H1 (cell line): ENCODE data around the gene LIAS. TPM values are rescaled to one million over a fixed set of nuclear protein-coding genes. Genes with fewer than 3 reads are reported as not detected.

Source experiments
- CTCF ChIA-PET: fragments of 300-600 bp; sonication (Branson Sonifier 250); formaldehyde crosslinking; loops from one replicate; lab custom pipeline; 2021; ENCODE audit not compliant: partially characterized antibody; lab: Charles Lee
- POLR2A ChIA-PET: fragments of 300-600 bp; sonication (Branson Sonifier 250); formaldehyde crosslinking; loops from one replicate; lab custom pipeline; 2021; ENCODE audit warnings: inconsistent platforms; ENCODE audit not compliant: partially characterized antibody; lab: Charles Lee
- DNase-seq, 2 experiments: peaks; one replicate each; pipeline versions ENCODE4 v3.0.0 to v3.0.0-alpha.2; 2010 to 2022; ENCODE audit warnings: low spot score in 2 of 2, low read depth in 1 of 2, mixed read lengths in 1 of 2
- FAIRE-seq: peaks from 2 replicates; lab custom pipeline; 2011; peaks lifted over from hg19 to GRCh38; lab: Jason Lieb, UNC
- H2AFZ ChIP-seq: 2 replicates; pipeline ENCODE4 v1.8.1; 2012; ENCODE audit warnings: low read length, inconsistent platforms
- H2AK5ac ChIP-seq: 2 replicates; pipeline ENCODE4 v1.6.1; 2013; ENCODE audit warnings: low read depth, low read length
- H2BK120ac ChIP-seq: replicated peaks from 2 replicates; pipeline ENCODE3; 2013; ENCODE audit warnings: low read depth, low read length, inconsistent platforms
- H2BK12ac ChIP-seq: 2 replicates; pipeline ENCODE4 v1.6.1; 2013; ENCODE audit warnings: low read depth, low read length
- H2BK15ac ChIP-seq: 2 replicates; pipeline ENCODE4 v1.6.1; 2013; ENCODE audit warnings: low read length
- H2BK20ac ChIP-seq: 2 replicates; pipeline ENCODE4 v1.6.1; 2013; ENCODE audit warnings: low read length
- H2BK5ac ChIP-seq: 2 replicates; pipeline ENCODE4 v1.6.1; 2013; ENCODE audit warnings: low read depth, low read length
- H3K14ac ChIP-seq: 2 replicates; pipeline ENCODE4 v1.6.1; 2013; ENCODE audit warnings: inconsistent platforms; ENCODE audit not compliant: insufficient read length
- H3K18ac ChIP-seq: 2 replicates; pipeline ENCODE4 v1.6.1; 2013; ENCODE audit warnings: low read length; ENCODE audit errors: extremely low read depth
- H3K23ac ChIP-seq: 2 replicates; pipeline ENCODE4 v1.6.1; 2013; ENCODE audit warnings: inconsistent platforms; ENCODE audit not compliant: insufficient read length
- H3K23me2 ChIP-seq: 2 replicates; pipeline ENCODE4 v1.6.1; 2013; ENCODE audit warnings: low read depth, low read length
- H3K27ac ChIP-seq: 2 replicates; pipeline ENCODE4 v1.6.1; 2011; ENCODE audit warnings: low read depth, low read length, inconsistent platforms
- H3K27me3 ChIP-seq, 4 experiments: replicated peaks in 1 of 4; 1 replicate in 1 of 4; 2 replicates in 3 of 4; pipeline versions ENCODE4 v1.6.1 to v1.8.1; 2011 to 2013; ENCODE audit warnings: low read length in 3 of 4, mild to moderate bottlenecking in 3 of 4, inconsistent platforms in 2 of 4, mixed read lengths in 2 of 4, moderate library complexity in 1 of 4; ENCODE audit not compliant: control insufficient read depth in 3 of 4, insufficient read depth in 3 of 4; ENCODE audit errors: extremely low read depth in 1 of 4
- H3K36me3 ChIP-seq, 4 experiments: 2 replicates each; pipeline versions ENCODE4 v1.6.1 to v1.8.1; 2011 to 2013; ENCODE audit warnings: mild to moderate bottlenecking in 4 of 4, low read length in 3 of 4, moderate library complexity in 2 of 4, control low read depth in 1 of 4, inconsistent platforms in 1 of 4; ENCODE audit not compliant: insufficient read depth in 4 of 4, control insufficient read depth in 2 of 4
- H3K4ac ChIP-seq: replicated peaks from 2 replicates; pipeline ENCODE3; 2013; ENCODE audit warnings: low read length, low read depth, mixed read lengths, inconsistent platforms; ENCODE audit not compliant: insufficient read length
- H3K4me1 ChIP-seq, 4 experiments: replicated peaks in 1 of 4; 1 replicate in 1 of 4; 2 replicates in 3 of 4; pipeline versions ENCODE4 v1.6.1 to v1.8.1; 2011 to 2013; ENCODE audit warnings: low read length in 3 of 4, inconsistent platforms in 2 of 4, mixed read lengths in 1 of 4; ENCODE audit not compliant: insufficient read depth in 4 of 4, control insufficient read depth in 3 of 4
- H3K4me2 ChIP-seq, 2 experiments: 2 replicates each; pipeline versions ENCODE4 v1.6.1 to v1.8.1; 2011 to 2013; ENCODE audit warnings: low read depth in 2 of 2, low read length in 2 of 2, control low read depth in 1 of 2, inconsistent platforms in 1 of 2, mild to moderate bottlenecking in 1 of 2; ENCODE audit not compliant: insufficient read depth in 1 of 2
- H3K4me3 ChIP-seq, 4 experiments: fragments of 200-600, 300-600 bp in 1 of 4; sonication (generic), shearing (Covaris generic), sonication (Bioruptor Twin) in 1 of 4; 2 replicates each; pipeline versions ENCODE4 v1.5.1 to v1.8.1; 2011 to 2016; ENCODE audit warnings: low read length in 4 of 4, low read depth in 3 of 4, control low read depth in 2 of 4, inconsistent platforms in 2 of 4, mild to moderate bottlenecking in 2 of 4, mixed read lengths in 1 of 4, moderate library complexity in 1 of 4; ENCODE audit not compliant: insufficient read depth in 2 of 4; ENCODE audit errors: extremely low read depth in 1 of 4
- H3K56ac ChIP-seq: replicated peaks from 2 replicates; pipeline ENCODE3; 2013; ENCODE audit warnings: low read depth, mild to moderate bottlenecking, mixed read lengths, low read length, inconsistent platforms; ENCODE audit not compliant: insufficient read length
- H3K79me1 ChIP-seq: 2 replicates; pipeline ENCODE4 v1.6.1; 2013; ENCODE audit warnings: low read depth, low read length, control low read depth
- H3K79me2 ChIP-seq, 2 experiments: 2 replicates each; pipeline versions ENCODE4 v1.6.1 to v1.8.1; 2012 to 2013; ENCODE audit warnings: low read length in 2 of 2, mild to moderate bottlenecking in 2 of 2, inconsistent platforms in 1 of 2; ENCODE audit not compliant: insufficient read depth in 2 of 2, control insufficient read depth in 1 of 2
- H3K9ac ChIP-seq, 4 experiments: replicated peaks in 1 of 4; 1 replicate in 1 of 4; 2 replicates in 3 of 4; pipeline versions ENCODE4 v1.6.1 to v1.8.1; 2011 to 2013; ENCODE audit warnings: low read depth in 3 of 4, low read length in 3 of 4, control low read depth in 2 of 4, mild to moderate bottlenecking in 2 of 4, moderate library complexity in 2 of 4, inconsistent platforms in 1 of 4; ENCODE audit errors: extremely low read depth in 1 of 4
- H3K9me3 ChIP-seq, 2 experiments: 2 replicates each; pipeline versions ENCODE4 v1.6.1 to v1.8.1; 2012 to 2013; ENCODE audit warnings: mild to moderate bottlenecking in 2 of 2, moderate library complexity in 2 of 2, control low read depth in 1 of 2, inconsistent platforms in 1 of 2, low read depth in 1 of 2, low read length in 1 of 2, mixed read lengths in 1 of 2; ENCODE audit not compliant: insufficient read depth in 2 of 2
- H4K20me1 ChIP-seq, 2 experiments: replicated peaks in 1 of 2; 2 replicates each; pipeline versions ENCODE3 to v1.8.1; 2011 to 2013; ENCODE audit warnings: inconsistent platforms in 2 of 2, low read length in 2 of 2, mild to moderate bottlenecking in 1 of 2; ENCODE audit not compliant: insufficient read depth in 2 of 2, control insufficient read depth in 1 of 2
- H4K5ac ChIP-seq: 2 replicates; pipeline ENCODE4 v1.6.1; 2013; ENCODE audit warnings: low read length, low read depth, mixed read lengths, inconsistent platforms; ENCODE audit not compliant: insufficient read length
- H4K8ac ChIP-seq: 2 replicates; pipeline ENCODE4 v1.8.0; 2013; ENCODE audit warnings: mild to moderate bottlenecking, moderate library complexity, low read length, inconsistent platforms; ENCODE audit not compliant: insufficient read depth; ENCODE audit errors: extremely low read depth
- H4K91ac ChIP-seq: replicated peaks from 2 replicates; pipeline ENCODE3; 2013; ENCODE audit warnings: low read length, mixed read lengths, inconsistent platforms; ENCODE audit not compliant: insufficient read length
- ASH2L ChIP-seq: fragments of 200-600, 300-600 bp; sonication (generic); IDR thresholded peaks from one replicate; pipeline ENCODE4 v1.7.1; 2017; ENCODE audit warnings: low read length
- BRCA1 ChIP-seq: IDR thresholded peaks from 2 replicates; pipeline ENCODE4 v1.6.1; 2012; ENCODE audit warnings: low read depth, low read length, improper control_type of control experiment
- CBX8 ChIP-seq: fragments of 300-800, 300-1000 bp; sonication (generic); IDR thresholded peaks from 2 replicates; pipeline ENCODE4 v1.7.1; 2016; ENCODE audit warnings: low read depth, low read length, borderline replicate concordance
- CTBP2 ChIP-seq: IDR thresholded peaks from 2 replicates; pipeline ENCODE4 v1.7.0; 2011; ENCODE audit warnings: borderline replicate concordance, mild to moderate bottlenecking, moderate library complexity, mixed read lengths, low read length; ENCODE audit not compliant: insufficient read depth, insufficient read length
- MAX ChIP-seq: IDR thresholded peaks from 2 replicates; pipeline ENCODE4 v1.6.1; 2012; ENCODE audit warnings: inconsistent platforms
- RFX5 ChIP-seq: IDR thresholded peaks from 2 replicates; pipeline ENCODE4 v1.6.1; 2011; ENCODE audit warnings: low read depth, low read length, improper control_type of control experiment, borderline replicate concordance
- RNF2 ChIP-seq: fragments of 200-900, 300-1000 bp; sonication (generic); IDR thresholded peaks from 2 replicates; pipeline ENCODE4 v1.7.1; 2016; ENCODE audit warnings: borderline replicate concordance, low read depth, mild to moderate bottlenecking, antibody characterized with exemption, low read length; ENCODE audit not compliant: poor library complexity, severe bottlenecking; ENCODE audit errors: missing control alignments
- SP1 ChIP-seq: IDR thresholded peaks from 2 replicates; pipeline ENCODE4 v1.6.1; 2011; ENCODE audit warnings: low read depth, low read length
- SUZ12 ChIP-seq: fragments of 200-600 bp; sonication (generic); IDR thresholded peaks from 2 replicates; pipeline ENCODE4 v1.6.1; 2012; ENCODE audit warnings: mild to moderate bottlenecking, inconsistent platforms, low read length, moderate library complexity, mixed read lengths
- TCF12 ChIP-seq: IDR thresholded peaks from 2 replicates; pipeline ENCODE4 v1.6.1; 2011; ENCODE audit warnings: low read depth, mild to moderate bottlenecking, low read length
- ZNF274 ChIP-seq: IDR thresholded peaks from 2 replicates; pipeline ENCODE4 v1.7.0; 2012; ENCODE audit warnings: low read length, borderline replicate concordance; ENCODE audit errors: extremely low read depth
- WGBS, 2 experiments: shearing (Covaris generic) in 1 of 2; methylation state at CpG; one replicate each; pipeline versions ENCODE4 v1.1.6 to v1.1.7; 2013 to 2015; ENCODE audit warnings: low lambda C conversion rate in 2 of 2, mixed read lengths in 2 of 2, inconsistent platforms in 1 of 2, low coverage in 1 of 2, missing lambda C conversion rate in 1 of 2; ENCODE audit not compliant: insufficient replicate concordance in 2 of 2, insufficient coverage in 1 of 2, insufficient read length in 1 of 2; ENCODE audit errors: extremely low coverage in 1 of 2, missing lambda C conversion rate in 1 of 2; 5-methylcytosine and 5-hydroxymethylcytosine counted together
- polyA plus RNA-seq, 7 experiments: library from polyadenylated mRNA; depleted of rRNA in 3 of 7; stranded (reverse) in 5 of 7; unstranded in 2 of 7; fragments of >200 nt in 5 of 7; fragments of 200-250 nt in 2 of 7; gene quantifications; 1 replicate in 5 of 7; 2 replicates in 1 of 7; 4 replicates in 1 of 7; pipeline versions ENCODE4 v1.2.1 to v1.2.3, GENCODE V29; 2011 to 2013; ENCODE audit warnings: missing spikeins in 2 of 7, mixed read lengths in 2 of 7
- total RNA-seq: library from RNA; stranded (reverse); fragmentation: NEBNext Ultra II Directional; extraction: Animal tissue kit (Norgen Biotek cat#: 25700); gene quantifications from 2 replicates; pipeline ENCODE4 v1.2.1, GENCODE V29; 2021

The LIAS gene
- total and polyA plus RNA-seq, 2 of the 8 experiments (the other 6 are each of a cell fraction or from before 2014, with no cell fraction given) = 10.5 to 24.9 TPM

GRCh38 chr4:39442998-39443397 is 15.9 kb upstream of the LIAS start:
- no peak overlapping the region for H3K27ac ChIP-seq
- H3K9me3 ChIP-seq = no peaks in the 10 kb centered on the region
- H3K4me1 ChIP-seq = peaks cover 0 to 7% (median 2%) of the 10 kb centered on the region in 4 experiments; a peak in 3 of 7 replicates
- H3K4ac ChIP-seq = no peak overlapping the region
- TF ChIP-seq MAX (no peak), SP1 (no peak), SUZ12 (no peak), RFX5 (no peak), CBX8 (no peak), ZNF274 (no peak), RNF2 (no peak), ASH2L (no peak), TCF12 (no peak), CTBP2 (no peak), BRCA1 (no peak)
- H3K36me3 ChIP-seq = no peaks in the 10 kb centered on the region
- no peaks in the 10 kb centered on the region for H4K20me1 ChIP-seq
- no peak overlapping the region for H2AFZ ChIP-seq
- no peak overlapping the region for H4K5ac ChIP-seq
- H3K9ac ChIP-seq = no peak overlapping the region
- no peak overlapping the region for H2BK12ac ChIP-seq
- DNase-seq (no peak), FAIRE-seq (no peak)
- no peak overlapping the region for H3K56ac ChIP-seq
- no peak overlapping the region for H3K4me3 ChIP-seq
- CTCF ChIA-PET = no interaction called here
- no peak overlapping the region for H2BK5ac ChIP-seq
- POLR2A ChIA-PET = interaction anchor here (4.6 to 5.8 kb wide), 2 partner anchors 11 to 15 kb away, joined by 21 to 49 read pairs; partner anchors contain the start of genes LIAS and RPL9
- H2BK20ac ChIP-seq = no peak overlapping the region
- no peak overlapping the region for H2BK15ac ChIP-seq
- no peak overlapping the region for H4K8ac ChIP-seq
- no peak overlapping the region for H3K4me2 ChIP-seq
- no peak overlapping the region for H3K18ac ChIP-seq
- peaks cover 8% of the 10 kb centered on the region; the same call in 1 of the 2 replicates for H3K23me2 ChIP-seq
- H3K14ac ChIP-seq = no peak overlapping the region
- H4K91ac ChIP-seq = no peak overlapping the region
- H3K27me3 ChIP-seq = no peaks in the 10 kb centered on the region; a peak in 1 of 7 replicates
- H2BK120ac ChIP-seq = no peak overlapping the region
- no peak overlapping the region for H2AK5ac ChIP-seq
- H3K23ac ChIP-seq = no peak overlapping the region
- no peaks in the 10 kb centered on the region for H3K79me2 ChIP-seq
- WGBS, 2 experiments = 94% methylated on average over 4 of the region's 4 CpGs; no CpG with 5 or more reads in 1 of the 2 experiments
- H3K79me1 ChIP-seq = no peaks in the 10 kb centered on the region
